PFSK-1 (cell line): ENCODE data around the gene PGGHG.

Source experiments
- FOXP2 ChIP-seq: optimal IDR thresholded peaks from 2 replicates; pipeline ENCODE3; 2011; ENCODE audit warnings: borderline replicate concordance, control low read depth, inconsistent platforms; ENCODE audit not compliant: insufficient read depth; ENCODE audit errors: extremely low read length, extremely low read depth
- POLR2AphosphoS5 ChIP-seq: IDR thresholded peaks from 2 replicates; pipeline ENCODE4 v1.6.1; 2012; ENCODE audit warnings: low read depth, mild to moderate bottlenecking, control low read depth, low read length, moderate library complexity
- REST ChIP-seq, 2 experiments: IDR thresholded peaks; 2 replicates each; pipeline versions ENCODE4 v1.6.1 to v1.8.0; 2011 to 2012; ENCODE audit warnings: low read depth in 2 of 2, low read length in 2 of 2, control low read depth in 1 of 2, inconsistent platforms in 1 of 2, mild to moderate bottlenecking in 1 of 2, moderate library complexity in 1 of 2; ENCODE audit not compliant: insufficient read depth in 1 of 2
- SIN3A ChIP-seq: IDR thresholded peaks from 2 replicates; pipeline ENCODE4 v1.6.1; 2012; ENCODE audit warnings: mild to moderate bottlenecking, low read length, moderate library complexity, borderline replicate concordance; ENCODE audit not compliant: insufficient read depth
- TAF1 ChIP-seq: IDR thresholded peaks from 2 replicates; pipeline ENCODE4 v1.6.1; 2012; ENCODE audit warnings: low read length, control low read depth, borderline replicate concordance; ENCODE audit not compliant: insufficient read depth

- no peak for TF ChIP-seq TAF1
- no peak for TF ChIP-seq POLR2AphosphoS5
- no peak for TF ChIP-seq REST (IDR thresholded peaks at IDR 0.05; ENCODE audit: insufficient read depth in 1 of 2, low read depth in 2 of 2, low read length in 2 of 2)
- TF ChIP-seq SIN3A: no peak
- TF ChIP-seq FOXP2: no peak
Observed at GRCh38 chr11:285021-285893, 3.7 kb upstream of the PGGHG start.
